Measurements from ENCODE around the gene TPD52L1. TPM values are rescaled to one million over a fixed set of nuclear protein-coding genes. Genes with fewer than 3 reads are reported as not detected.

The TPD52L1 gene
- total RNA-seq, 1 donor from 2014 or later = 48.0 TPM

DNA sequence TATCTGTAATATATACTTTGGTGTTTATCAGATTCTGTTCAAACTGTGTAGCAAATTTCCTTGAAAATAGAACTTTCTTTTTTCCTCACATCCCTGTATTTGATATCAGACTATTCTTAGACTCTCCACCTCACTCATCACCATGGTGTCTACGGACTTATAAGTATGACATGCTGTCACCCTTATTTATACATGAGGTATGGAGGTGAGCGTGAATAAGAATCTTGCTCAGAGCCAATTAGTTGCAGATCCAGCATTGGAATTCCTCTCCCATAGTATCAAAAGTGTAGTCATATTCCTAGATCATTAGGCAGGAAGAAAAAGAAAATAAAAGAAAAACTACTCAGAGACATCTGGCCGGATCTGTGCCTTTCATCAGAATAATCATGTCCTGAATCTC is 43.0 kb downstream of the TPD52L1 start:
- Mint-ChIP-seq H3K27ac (ENCODE audit: unreplicated experiment) (peak overlapping the region; percentile 73), H3K36me3 (ENCODE audit: low read depth) (no peaks in the 10 kb centered on the region), H3K9me3 (ENCODE audit: low read depth) (peaks cover 4% of the 10 kb centered on the region), H3K27me3 (ENCODE audit: low read depth) (no peaks in the 10 kb centered on the region), H3K4me1 (ENCODE audit: low read depth) (peaks cover 65% of the 10 kb centered on the region), H3K4me3 (ENCODE audit: unreplicated experiment) (no peak overlapping the region)
- TF ChIP-seq, protein P1, sequence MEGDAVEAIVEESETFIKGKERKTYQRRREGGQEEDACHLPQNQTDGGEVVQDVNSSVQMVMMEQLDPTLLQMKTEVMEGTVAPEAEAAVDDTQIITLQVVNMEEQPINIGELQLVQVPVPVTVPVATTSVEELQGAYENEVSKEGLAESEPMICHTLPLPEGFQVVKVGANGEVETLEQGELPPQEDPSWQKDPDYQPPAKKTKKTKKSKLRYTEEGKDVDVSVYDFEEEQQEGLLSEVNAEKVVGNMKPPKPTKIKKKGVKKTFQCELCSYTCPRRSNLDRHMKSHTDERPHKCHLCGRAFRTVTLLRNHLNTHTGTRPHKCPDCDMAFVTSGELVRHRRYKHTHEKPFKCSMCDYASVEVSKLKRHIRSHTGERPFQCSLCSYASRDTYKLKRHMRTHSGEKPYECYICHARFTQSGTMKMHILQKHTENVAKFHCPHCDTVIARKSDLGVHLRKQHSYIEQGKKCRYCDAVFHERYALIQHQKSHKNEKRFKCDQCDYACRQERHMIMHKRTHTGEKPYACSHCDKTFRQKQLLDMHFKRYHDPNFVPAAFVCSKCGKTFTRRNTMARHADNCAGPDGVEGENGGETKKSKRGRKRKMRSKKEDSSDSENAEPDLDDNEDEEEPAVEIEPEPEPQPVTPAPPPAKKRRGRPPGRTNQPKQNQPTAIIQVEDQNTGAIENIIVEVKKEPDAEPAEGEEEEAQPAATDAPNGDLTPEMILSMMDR (IDR thresholded peaks at IDR 0.05) = no peak
- no peak for DNase-seq (ENCODE audit: low spot score)

DNA sequence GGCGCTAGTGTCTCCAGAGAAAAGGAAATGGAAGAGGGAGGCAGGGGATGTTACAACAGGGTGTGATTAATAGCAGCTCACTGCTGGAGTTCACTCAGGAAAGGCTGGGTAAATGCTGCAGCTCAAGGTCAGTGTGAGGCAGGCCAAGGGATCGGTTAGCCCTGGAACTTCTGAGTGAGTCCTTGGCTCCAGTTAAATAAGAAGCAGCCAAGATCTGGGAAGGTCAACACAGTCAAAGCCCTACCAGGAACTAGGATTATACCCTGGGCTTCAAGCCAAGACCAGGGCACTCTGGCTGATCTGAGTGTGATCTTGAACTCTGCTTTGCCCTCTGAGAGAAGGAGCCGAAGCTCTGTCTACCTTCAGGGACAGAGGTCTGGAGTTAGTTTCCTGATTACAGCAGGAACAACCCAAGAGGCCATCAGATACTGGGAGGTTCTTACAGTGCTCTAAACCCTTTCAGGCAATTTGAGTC is 44.3 kb downstream of the TPD52L1 start:
- H3K4me3 Mint-ChIP-seq (ENCODE audit: unreplicated experiment) = no peak overlapping the region
- H3K27ac Mint-ChIP-seq (ENCODE audit: unreplicated experiment) = peak overlapping the region; percentile 73
- TF ChIP-seq, protein P1 (IDR thresholded peaks at IDR 0.05) = no peak
- H3K36me3 Mint-ChIP-seq (ENCODE audit: low read depth) = no peaks in the 10 kb centered on the region
- peaks cover 4% of the 10 kb centered on the region for H3K9me3 Mint-ChIP-seq (ENCODE audit: low read depth)
- DNase-seq (ENCODE audit: low spot score) = no peak
- no peaks in the 10 kb centered on the region for H3K27me3 Mint-ChIP-seq (ENCODE audit: low read depth)
- peaks cover 69% of the 10 kb centered on the region for H3K4me1 Mint-ChIP-seq (ENCODE audit: low read depth)

DNA sequence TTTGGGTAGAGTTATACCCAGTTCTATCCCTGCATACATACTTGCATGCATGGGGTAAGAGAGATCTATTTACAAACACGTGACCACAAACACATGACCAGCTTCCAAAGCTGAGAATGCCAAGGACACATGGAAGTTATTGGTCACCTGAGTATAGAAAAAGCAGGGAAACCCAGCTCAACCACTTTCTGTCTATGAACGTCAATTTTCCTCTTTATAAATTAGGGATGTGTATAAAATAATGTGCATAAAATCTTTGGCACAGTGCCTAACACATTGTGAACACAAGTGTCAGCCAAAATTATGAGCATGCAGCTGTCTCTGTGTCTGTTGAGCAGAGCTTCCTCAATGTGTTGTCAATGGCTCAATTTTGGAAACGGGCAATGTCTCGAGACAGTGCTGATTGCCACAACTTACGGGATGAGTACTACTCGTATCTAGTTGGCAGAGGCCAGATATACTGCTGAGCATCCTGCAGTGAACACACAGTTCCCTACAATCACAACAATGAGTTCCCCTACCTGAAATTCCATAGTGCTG is 44.9 kb downstream of the TPD52L1 start:
- DNase-seq (ENCODE audit: low spot score) = no peak
- Mint-ChIP-seq H3K27ac (ENCODE audit: unreplicated experiment) (peak overlapping the region; percentile 73), H3K4me3 (ENCODE audit: unreplicated experiment) (no peak overlapping the region), H3K4me1 (ENCODE audit: low read depth) (peaks cover 75% of the 10 kb centered on the region), H3K27me3 (ENCODE audit: low read depth) (no peaks in the 10 kb centered on the region), H3K9me3 (ENCODE audit: low read depth) (peaks cover 4% of the 10 kb centered on the region), H3K36me3 (ENCODE audit: low read depth) (no peaks in the 10 kb centered on the region)
- TF ChIP-seq, protein P1 (IDR thresholded peaks at IDR 0.05) = no peak

DNA sequence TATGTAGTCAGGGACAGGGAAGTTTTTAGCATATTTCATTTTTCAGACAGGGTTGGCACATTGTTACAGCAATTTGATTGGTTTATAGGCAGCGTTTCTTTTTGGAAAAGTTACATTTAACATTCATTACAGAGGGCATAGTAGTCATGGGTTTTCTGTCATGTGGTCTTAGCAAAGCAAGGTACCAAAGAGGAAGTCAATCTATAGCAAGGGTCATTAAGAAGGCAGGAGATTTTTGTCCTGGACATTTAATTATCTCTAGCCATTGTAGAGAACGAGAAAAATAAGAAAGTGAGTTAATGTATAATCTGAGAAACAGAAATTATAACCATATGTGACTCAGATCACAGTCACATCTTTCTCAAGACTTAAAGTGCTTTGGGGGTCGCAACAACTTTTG is 47.4 kb downstream of the TPD52L1 start:
- no peak for DNase-seq (ENCODE audit: low spot score)
- peak overlapping the region; percentile 100 for H3K27ac Mint-ChIP-seq (ENCODE audit: unreplicated experiment)
- no peak overlapping the region for H3K4me3 Mint-ChIP-seq (ENCODE audit: unreplicated experiment)
- no peaks in the 10 kb centered on the region for H3K36me3 Mint-ChIP-seq (ENCODE audit: low read depth)
- TF ChIP-seq, protein P1 (IDR thresholded peaks at IDR 0.05) = no peak
- H3K9me3 Mint-ChIP-seq (ENCODE audit: low read depth) = peaks cover 4% of the 10 kb centered on the region
- peaks cover 73% of the 10 kb centered on the region for H3K4me1 Mint-ChIP-seq (ENCODE audit: low read depth)
- H3K27me3 Mint-ChIP-seq (ENCODE audit: low read depth) = no peaks in the 10 kb centered on the region

DNA sequence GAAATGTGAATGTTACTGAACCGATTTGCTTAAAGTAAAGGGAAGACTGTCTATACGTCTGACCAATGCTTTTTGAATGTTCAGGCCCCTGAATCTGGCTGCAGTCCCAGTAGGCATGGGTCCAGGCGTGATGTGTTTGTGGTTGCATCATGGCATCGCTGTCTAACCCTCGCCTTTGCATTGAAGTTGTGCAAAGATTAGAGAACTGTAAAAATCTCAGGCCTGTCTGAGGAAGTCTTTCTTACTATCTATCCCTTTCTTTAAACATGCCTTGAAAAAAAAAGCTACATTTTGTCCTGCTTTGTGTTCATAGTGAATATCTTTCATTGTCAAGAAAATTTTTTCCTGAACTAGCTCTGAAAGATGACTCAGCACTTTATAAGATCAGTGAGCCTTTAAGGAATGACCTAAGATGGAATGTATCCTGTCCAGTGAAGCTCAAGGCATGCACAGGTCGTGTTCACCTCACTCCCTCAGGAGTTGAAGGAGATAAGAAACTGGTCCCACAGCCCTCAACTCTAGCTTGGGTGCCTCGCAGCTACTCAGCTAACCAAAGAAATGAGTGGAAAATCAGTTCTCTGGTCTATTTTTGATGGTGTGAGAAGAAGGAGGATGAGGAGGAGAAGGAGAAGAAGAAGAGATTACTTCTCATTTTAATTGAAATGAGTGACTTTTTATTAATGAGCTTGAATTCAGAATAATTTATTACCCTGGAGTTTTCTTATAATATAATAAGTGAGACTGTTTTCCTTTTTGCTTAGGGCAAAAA is 48.6 kb downstream of the TPD52L1 start:
- Mint-ChIP-seq H3K4me3 (ENCODE audit: unreplicated experiment) (peak overlapping the region; percentile 61), H3K27me3 (ENCODE audit: low read depth) (no peaks in the 10 kb centered on the region)

More for the DNA sequence above, 48.6 kb downstream of the TPD52L1 start:
- Mint-ChIP-seq H3K36me3 (ENCODE audit: low read depth) (no peaks in the 10 kb centered on the region), H3K4me1 (ENCODE audit: low read depth) (peaks cover 75% of the 10 kb centered on the region), H3K27ac (ENCODE audit: unreplicated experiment) (peak overlapping the region; percentile 100), H3K9me3 (ENCODE audit: low read depth) (peaks cover 4% of the 10 kb centered on the region)
- TF ChIP-seq, protein P1 (IDR thresholded peaks at IDR 0.05) = no peak
- DNase-seq (ENCODE audit: low spot score) = no peak

All from chondrocyte (in vitro differentiated cells).